HepG2 (cell line): Measurements from ENCODE around the gene KCNK15. TPM values are rescaled to one million over a fixed set of nuclear protein-coding genes. Genes with fewer than 3 reads are reported as not detected.

Experiments used
- DNMT3B ChIP-seq: conservative IDR thresholded peaks from 2 replicates; pipeline ENCODE4 v1.6.1; 2016; ENCODE audit warnings: missing biosample characterization, control low read depth
- ETV6 ChIP-seq: sonication (generic); formaldehyde crosslinking; conservative IDR thresholded peaks from 2 replicates; pipeline ENCODE4 v1.4.0; 2020; ENCODE audit warnings: missing genetic modification reagents
- GATAD1 ChIP-seq: IDR thresholded peaks from 2 replicates; pipeline ENCODE4 v1.6.1; 2016; ENCODE audit warnings: missing genetic modification reagents, missing compliant biosample characterization
- GMEB1 ChIP-seq: sonication (generic); formaldehyde crosslinking; IDR thresholded peaks from 2 replicates; pipeline ENCODE4 v1.5.1; 2020; ENCODE audit warnings: missing genetic modification reagents, mild to moderate bottlenecking, borderline replicate concordance
- HCFC1 ChIP-seq: fragments of 150-350 bp; IDR thresholded peaks from 2 replicates; pipeline ENCODE4 v1.6.1; 2014; ENCODE audit warnings: low read depth, low read length
- IRF2 ChIP-seq: IDR thresholded peaks from 2 replicates; pipeline ENCODE4 v1.6.1; 2018; ENCODE audit warnings: missing genetic modification reagents, missing compliant biosample characterization
- IRF9 ChIP-seq: sonication (generic); formaldehyde crosslinking; IDR thresholded peaks from 2 replicates; pipeline ENCODE4 v1.8.0; 2022; ENCODE audit warnings: missing genetic modification reagents, mild to moderate bottlenecking, borderline replicate concordance
- NKX3-1 ChIP-seq: sonication (generic); formaldehyde crosslinking; IDR thresholded peaks from 2 replicates; pipeline ENCODE4 v1.5.0; 2020; ENCODE audit warnings: missing genetic modification reagents
- PAX8 ChIP-seq: sonication (generic); formaldehyde crosslinking; IDR thresholded peaks from 2 replicates; pipeline ENCODE4 v1.8.0; 2022; ENCODE audit warnings: mild to moderate bottlenecking, missing genetic modification reagents, borderline replicate concordance
- PTBP1 ChIP-seq: fragments of 200-400 bp; formaldehyde crosslinking; IDR thresholded peaks from 2 replicates; pipeline ENCODE4 v1.6.1; 2018; ENCODE audit warnings: low read length, low read depth; ENCODE audit not compliant: poor library complexity, severe bottlenecking
- RBM22 ChIP-seq: fragments of 200-400 bp; formaldehyde crosslinking; optimal IDR thresholded peaks from 2 replicates; pipeline ENCODE3; 2017; ENCODE audit warnings: mild to moderate bottlenecking, low read length, moderate library complexity
- SOX6 ChIP-seq, 2 experiments: fragments of 450-650 bp in 1 of 2; sonication (generic) in 1 of 2; formaldehyde crosslinking in 1 of 2; IDR thresholded peaks; 2 replicates each; pipeline versions ENCODE4 v1.4.0 to v1.6.1; 2017 to 2020; ENCODE audit warnings: antibody characterized with exemption in 1 of 2, mild to moderate bottlenecking in 1 of 2, missing genetic modification reagents in 1 of 2
- TGIF2 ChIP-seq: IDR thresholded peaks from 2 replicates; pipeline ENCODE4 v1.6.1; 2016; ENCODE audit warnings: control low read depth, missing compliant biosample characterization
- ZBTB43 ChIP-seq: sonication (generic); formaldehyde crosslinking; conservative IDR thresholded peaks from 2 replicates; pipeline ENCODE4 v1.4.0; 2020; ENCODE audit warnings: missing genetic modification reagents
- ZNF30 ChIP-seq: sonication (generic); formaldehyde crosslinking; IDR thresholded peaks from 2 replicates; pipeline ENCODE4 v1.5.0; 2020; ENCODE audit warnings: mild to moderate bottlenecking, missing genetic modification reagents
- ZNF432 ChIP-seq: sonication (generic); formaldehyde crosslinking; IDR thresholded peaks from 2 replicates; pipeline ENCODE4 v1.5.0; 2020; ENCODE audit warnings: missing genetic modification reagents, mild to moderate bottlenecking, borderline replicate concordance
- ZNF616 ChIP-seq: sonication (generic); formaldehyde crosslinking; IDR thresholded peaks from 2 replicates; pipeline ENCODE4 v1.5.0; 2020; ENCODE audit warnings: low read depth, mild to moderate bottlenecking, missing genetic modification reagents
- ZNF773 ChIP-seq: sonication (generic); formaldehyde crosslinking; IDR thresholded peaks from 2 replicates; pipeline ENCODE4 v1.4.0; 2020; ENCODE audit warnings: missing genetic modification reagents, borderline replicate concordance
- ZNF790 ChIP-seq: sonication (generic); formaldehyde crosslinking; IDR thresholded peaks from 2 replicates; pipeline ENCODE4 v1.8.0; 2022; ENCODE audit warnings: missing genetic modification reagents, mild to moderate bottlenecking, borderline replicate concordance
- polyA plus RNA-seq, 8 experiments: library from polyadenylated mRNA; depleted of rRNA in 3 of 8; stranded (reverse) in 7 of 8; unstranded in 1 of 8; fragments of >200 nt; fragmentation: Illumina TruSeq in 4 of 8; extraction: Trizol in 4 of 8; gene quantifications; 2 replicates each; pipeline versions ENCODE4 v1.2.1 to v1.2.3, GENCODE V29; 2011 to 2016; ENCODE audit warnings: low read depth in 4 of 8, missing spikeins in 1 of 8, mixed read lengths in 1 of 8; ENCODE audit not compliant: insufficient read depth in 1 of 8
- total RNA-seq, 5 experiments: library from RNA; depleted of rRNA; stranded (reverse); fragments of >200 nt; fragmentation: Illumina TruSeq; extraction: Trizol; gene quantifications; 2 replicates each; pipeline ENCODE4 v1.2.3, GENCODE V29; 2016; ENCODE audit warnings: low read depth in 1 of 5
- TF ChIP-seq, protein P1 (sequence below): sonication (generic); formaldehyde crosslinking; IDR thresholded peaks from 2 replicates; pipeline ENCODE4 v1.5.0; 2020; ENCODE audit warnings: missing genetic modification reagents
- TF ChIP-seq, protein P2 (sequence below): IDR thresholded peaks from 2 replicates; pipeline ENCODE4 v1.6.1; 2012; ENCODE audit warnings: low read length, improper control_type of control experiment

KCNK15 gene
- total and polyA plus RNA-seq, 2 of the 13 experiments (the other 11 are each of a cell fraction or from before 2014, with no cell fraction given) = 0.03 TPM; not detected in 1

- TF ChIP-seq GMEB1 (CRISPR knock-in tag) = no peak
- no peak for TF ChIP-seq ZNF432 (CRISPR knock-in tag)
- TF ChIP-seq DNMT3B (CRISPR knock-in tag) = 0 out of 2 replicates have a peak, but pooled peaks have one; percentile 69
- TF ChIP-seq SOX6 (IDR thresholded peaks at IDR 0.05) = no peak
- TF ChIP-seq SOX6 (CRISPR knock-in tag; IDR thresholded peaks at IDR 0.05) = no peak
- TF ChIP-seq IRF9 (CRISPR knock-in tag) = no peak
- TF ChIP-seq IRF2 (CRISPR knock-in tag) = peak; percentile 16; the same call in 1 of the 2 replicates
- peak; percentile 53; the same call in 1 of the 2 replicates for TF ChIP-seq GATAD1 (CRISPR knock-in tag)
- TF ChIP-seq, protein P1, sequence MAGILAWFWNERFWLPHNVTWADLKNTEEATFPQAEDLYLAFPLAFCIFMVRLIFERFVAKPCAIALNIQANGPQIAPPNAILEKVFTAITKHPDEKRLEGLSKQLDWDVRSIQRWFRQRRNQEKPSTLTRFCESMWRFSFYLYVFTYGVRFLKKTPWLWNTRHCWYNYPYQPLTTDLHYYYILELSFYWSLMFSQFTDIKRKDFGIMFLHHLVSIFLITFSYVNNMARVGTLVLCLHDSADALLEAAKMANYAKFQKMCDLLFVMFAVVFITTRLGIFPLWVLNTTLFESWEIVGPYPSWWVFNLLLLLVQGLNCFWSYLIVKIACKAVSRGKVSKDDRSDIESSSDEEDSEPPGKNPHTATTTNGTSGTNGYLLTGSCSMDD = no peak
- 0 out of 2 replicates have a peak, but pooled peaks have one; percentile 46 for TF ChIP-seq ZNF773 (CRISPR knock-in tag)
- no peak for TF ChIP-seq RBM22
- TF ChIP-seq PAX8 = peak; percentile 80; the same call in 1 of the 2 replicates
- no peak for TF ChIP-seq PTBP1
- peak; percentile 94; the same call in 1 of the 2 replicates for TF ChIP-seq TGIF2 (CRISPR knock-in tag)
- 0 out of 2 replicates have a peak, but pooled peaks have one; percentile 52 for TF ChIP-seq ETV6 (CRISPR knock-in tag)
- no peak for TF ChIP-seq ZNF790
- TF ChIP-seq, protein P2, sequence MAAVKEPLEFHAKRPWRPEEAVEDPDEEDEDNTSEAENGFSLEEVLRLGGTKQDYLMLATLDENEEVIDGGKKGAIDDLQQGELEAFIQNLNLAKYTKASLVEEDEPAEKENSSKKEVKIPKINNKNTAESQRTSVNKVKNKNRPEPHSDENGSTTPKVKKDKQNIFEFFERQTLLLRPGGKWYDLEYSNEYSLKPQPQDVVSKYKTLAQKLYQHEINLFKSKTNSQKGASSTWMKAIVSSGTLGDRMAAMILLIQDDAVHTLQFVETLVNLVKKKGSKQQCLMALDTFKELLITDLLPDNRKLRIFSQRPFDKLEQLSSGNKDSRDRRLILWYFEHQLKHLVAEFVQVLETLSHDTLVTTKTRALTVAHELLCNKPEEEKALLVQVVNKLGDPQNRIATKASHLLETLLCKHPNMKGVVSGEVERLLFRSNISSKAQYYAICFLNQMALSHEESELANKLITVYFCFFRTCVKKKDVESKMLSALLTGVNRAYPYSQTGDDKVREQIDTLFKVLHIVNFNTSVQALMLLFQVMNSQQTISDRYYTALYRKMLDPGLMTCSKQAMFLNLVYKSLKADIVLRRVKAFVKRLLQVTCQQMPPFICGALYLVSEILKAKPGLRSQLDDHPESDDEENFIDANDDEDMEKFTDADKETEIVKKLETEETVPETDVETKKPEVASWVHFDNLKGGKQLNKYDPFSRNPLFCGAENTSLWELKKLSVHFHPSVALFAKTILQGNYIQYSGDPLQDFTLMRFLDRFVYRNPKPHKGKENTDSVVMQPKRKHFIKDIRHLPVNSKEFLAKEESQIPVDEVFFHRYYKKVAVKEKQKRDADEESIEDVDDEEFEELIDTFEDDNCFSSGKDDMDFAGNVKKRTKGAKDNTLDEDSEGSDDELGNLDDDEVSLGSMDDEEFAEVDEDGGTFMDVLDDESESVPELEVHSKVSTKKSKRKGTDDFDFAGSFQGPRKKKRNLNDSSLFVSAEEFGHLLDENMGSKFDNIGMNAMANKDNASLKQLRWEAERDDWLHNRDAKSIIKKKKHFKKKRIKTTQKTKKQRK = no peak
- TF ChIP-seq HCFC1 = no peak
- TF ChIP-seq ZNF30 (CRISPR knock-in tag) = no peak
- 0 out of 2 replicates have a peak, but pooled peaks have one; percentile 78 for TF ChIP-seq NKX3-1 (CRISPR knock-in tag)
- no peak for TF ChIP-seq ZNF616 (CRISPR knock-in tag)
- TF ChIP-seq ZBTB43 (CRISPR knock-in tag) = peak; percentile 68; the same call in 1 of the 2 replicates
These were observed 31.3 kb downstream of the KCNK15 start (continued) for GRCh38 chr20:44776980-44777379.
